Activated T-cell treated with anti-CD3 and anti-CD28 coated beads, Interleukin-2, amount 50 U/mL, for 24 hours (primary cell): ENCODE measurements around the gene LSM7.

ENCODE experiments used
- DNase-seq: peaks from one replicate; pipeline ENCODE4 v3.0.0-alpha.2; 2020
- H3K27ac Mint-ChIP-seq: 2 replicates; pipeline ENCODE4 v1.8.0; 2020; ENCODE audit warnings: mild to moderate bottlenecking, mixed read lengths
- H3K27me3 Mint-ChIP-seq: 2 replicates; pipeline ENCODE4 v1.8.0; 2020; ENCODE audit warnings: mixed read lengths
- H3K36me3 Mint-ChIP-seq: 2 replicates; pipeline ENCODE4 v1.8.0; 2020; ENCODE audit warnings: low read depth, mixed read lengths
- H3K4me1 Mint-ChIP-seq: 2 replicates; pipeline ENCODE4 v1.8.0; 2020; ENCODE audit warnings: low read depth, mixed read lengths
- H3K4me3 Mint-ChIP-seq: 2 replicates; pipeline ENCODE4 v1.8.0; 2020; ENCODE audit warnings: mild to moderate bottlenecking, moderate library complexity, mixed read lengths
- H3K9me3 Mint-ChIP-seq: 2 replicates; pipeline ENCODE4 v1.8.0; 2020; ENCODE audit warnings: mixed read lengths

LSM7 gene

DNA sequence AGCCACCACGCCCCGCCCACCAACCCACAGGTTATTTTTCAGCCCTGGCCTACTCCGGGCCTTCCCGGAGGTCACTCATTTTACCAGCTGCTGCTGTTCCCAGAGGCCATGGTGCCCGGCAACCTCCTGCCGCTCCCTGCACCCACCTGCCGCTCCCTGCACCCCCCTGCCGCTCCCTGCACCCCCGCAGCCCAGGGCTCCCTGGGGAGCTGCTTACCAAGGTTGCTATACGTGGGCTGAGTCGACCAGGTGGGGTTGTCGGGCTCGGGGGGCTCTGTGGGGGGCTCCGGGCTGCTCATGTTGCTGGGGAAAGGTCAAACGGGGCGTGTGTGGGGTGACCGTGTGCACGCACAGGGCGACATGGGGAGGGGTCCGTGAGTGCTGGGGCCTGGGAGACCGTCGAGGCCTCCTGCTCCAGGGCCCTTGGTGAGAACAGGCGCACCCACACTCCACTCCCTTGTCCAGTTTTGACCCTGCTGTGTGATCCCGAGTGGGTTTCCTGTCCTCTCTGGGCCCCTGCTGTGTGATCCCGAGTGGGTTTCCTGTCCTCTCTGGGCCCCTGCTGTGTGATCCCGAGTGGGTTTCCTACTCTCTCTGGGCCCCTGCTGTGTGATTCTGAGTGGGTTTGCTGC is 47.6 kb downstream of the LSM7 start:
- H3K9me3 Mint-ChIP-seq = no peaks in the 10 kb centered on the region
- no peak for DNase-seq
- H3K4me3 Mint-ChIP-seq = no peak overlapping the region
- peaks cover 16% of the 10 kb centered on the region for H3K4me1 Mint-ChIP-seq
- peaks cover 2% of the 10 kb centered on the region for H3K36me3 Mint-ChIP-seq
- no peaks in the 10 kb centered on the region for H3K27me3 Mint-ChIP-seq
- H3K27ac Mint-ChIP-seq = no peak overlapping the region

DNA sequence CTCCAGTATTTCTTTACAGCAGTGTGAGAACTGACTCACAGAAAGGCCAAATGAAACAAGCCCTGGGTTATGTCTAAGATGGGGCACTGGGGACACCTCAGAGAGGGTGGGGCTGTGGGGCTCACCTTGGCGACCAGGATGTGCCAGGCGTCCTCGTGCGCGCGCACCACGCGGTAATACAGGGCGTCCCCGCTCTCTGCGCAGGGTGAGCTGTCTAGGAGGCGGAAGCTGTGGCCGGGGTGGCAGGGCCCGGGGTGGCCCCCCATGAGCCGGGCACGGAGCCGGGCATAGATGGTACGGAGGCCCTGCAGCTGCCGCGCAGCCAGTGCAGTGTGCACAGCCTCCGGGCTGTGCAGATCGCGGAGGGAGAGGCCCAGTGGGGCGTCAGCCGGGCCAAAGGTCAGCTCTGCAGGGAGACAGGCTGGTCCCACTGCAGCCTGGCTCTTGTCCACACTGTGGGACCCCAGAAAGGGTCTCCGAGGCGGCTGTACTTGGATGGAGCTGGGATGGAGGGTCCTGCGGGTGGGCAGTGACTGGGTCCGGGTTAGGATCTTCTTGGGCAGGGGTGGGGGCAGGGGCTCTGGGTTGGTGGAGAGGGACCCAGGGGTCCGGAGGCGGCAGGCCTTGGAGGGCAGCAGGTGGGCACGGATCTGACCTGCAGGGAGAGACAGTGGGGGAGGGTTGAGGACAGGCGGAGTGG is 49.8 kb downstream of the LSM7 start:
- Mint-ChIP-seq H3K27ac (peak overlapping the region; percentile 26), H3K4me1 (peaks cover 28% of the 10 kb centered on the region), H3K27me3 (no peaks in the 10 kb centered on the region), H3K36me3 (peaks cover 18% of the 10 kb centered on the region), H3K9me3 (no peaks in the 10 kb centered on the region), H3K4me3 (no peak overlapping the region)
- no peak for DNase-seq

DNA sequence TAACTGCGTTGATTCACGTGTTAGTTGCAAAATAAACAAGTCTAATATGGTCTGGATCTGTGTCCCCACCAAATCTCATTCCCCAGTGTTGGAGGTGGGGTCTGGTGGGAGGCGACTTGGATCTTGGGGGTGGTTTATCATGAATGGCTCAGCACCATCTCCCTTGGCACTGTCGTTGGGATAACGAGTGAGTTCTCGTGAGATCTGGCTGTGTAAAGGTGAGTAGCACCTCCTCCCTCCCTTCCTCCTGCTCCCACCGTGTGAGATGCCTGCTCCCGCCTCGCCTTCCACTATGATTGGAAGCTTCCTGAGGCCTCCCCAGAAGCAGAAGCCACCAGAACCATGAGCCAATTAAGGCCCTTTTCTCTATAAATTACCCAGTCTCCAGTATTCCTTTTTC is 51.2 kb downstream of the LSM7 start:
- H3K27ac Mint-ChIP-seq = peak overlapping the region; percentile 77
- no peaks in the 10 kb centered on the region for H3K9me3 Mint-ChIP-seq

DNA sequence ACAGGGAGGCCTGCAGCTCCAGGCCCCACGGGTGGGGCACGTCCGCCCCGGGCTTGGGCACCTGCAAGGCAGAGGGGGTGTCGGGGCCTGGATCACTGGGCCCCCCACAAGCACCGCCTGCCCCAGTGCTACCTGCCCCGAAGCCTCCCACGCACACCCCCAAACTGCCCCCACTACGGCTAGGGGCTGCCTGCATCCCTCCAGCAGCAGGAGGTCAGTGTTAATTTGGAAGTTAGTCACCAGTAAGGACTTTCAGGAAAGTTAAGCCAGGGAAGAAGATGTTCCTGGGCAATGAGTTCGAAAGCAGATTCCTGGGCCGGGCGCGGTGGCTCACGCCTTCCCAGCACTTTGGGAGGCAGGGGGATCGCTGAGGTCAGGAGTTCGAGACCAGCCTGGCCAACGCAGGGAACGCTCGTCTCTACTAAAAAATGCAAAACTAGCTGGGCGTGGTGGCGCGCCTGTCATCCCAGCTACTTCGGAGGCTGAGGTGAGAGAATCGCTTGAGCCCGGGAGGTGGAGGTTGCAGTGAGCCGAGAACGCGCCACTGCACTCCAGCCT is 51.9 kb downstream of the LSM7 start:
- H3K4me3 Mint-ChIP-seq = no peak overlapping the region
- H3K27me3 Mint-ChIP-seq = no peaks in the 10 kb centered on the region
- H3K27ac Mint-ChIP-seq = peak overlapping the region; percentile 77
- no peaks in the 10 kb centered on the region for H3K9me3 Mint-ChIP-seq
- peaks cover 38% of the 10 kb centered on the region for H3K36me3 Mint-ChIP-seq
- no peak for DNase-seq
- peaks cover 31% of the 10 kb centered on the region for H3K4me1 Mint-ChIP-seq

More for the DNA sequence above, 51.2 kb downstream of the LSM7 start:
- no peaks in the 10 kb centered on the region for H3K27me3 Mint-ChIP-seq
- H3K36me3 Mint-ChIP-seq = peaks cover 31% of the 10 kb centered on the region
- H3K4me3 Mint-ChIP-seq = no peak overlapping the region
- peaks cover 33% of the 10 kb centered on the region for H3K4me1 Mint-ChIP-seq
- no peak for DNase-seq

DNA sequence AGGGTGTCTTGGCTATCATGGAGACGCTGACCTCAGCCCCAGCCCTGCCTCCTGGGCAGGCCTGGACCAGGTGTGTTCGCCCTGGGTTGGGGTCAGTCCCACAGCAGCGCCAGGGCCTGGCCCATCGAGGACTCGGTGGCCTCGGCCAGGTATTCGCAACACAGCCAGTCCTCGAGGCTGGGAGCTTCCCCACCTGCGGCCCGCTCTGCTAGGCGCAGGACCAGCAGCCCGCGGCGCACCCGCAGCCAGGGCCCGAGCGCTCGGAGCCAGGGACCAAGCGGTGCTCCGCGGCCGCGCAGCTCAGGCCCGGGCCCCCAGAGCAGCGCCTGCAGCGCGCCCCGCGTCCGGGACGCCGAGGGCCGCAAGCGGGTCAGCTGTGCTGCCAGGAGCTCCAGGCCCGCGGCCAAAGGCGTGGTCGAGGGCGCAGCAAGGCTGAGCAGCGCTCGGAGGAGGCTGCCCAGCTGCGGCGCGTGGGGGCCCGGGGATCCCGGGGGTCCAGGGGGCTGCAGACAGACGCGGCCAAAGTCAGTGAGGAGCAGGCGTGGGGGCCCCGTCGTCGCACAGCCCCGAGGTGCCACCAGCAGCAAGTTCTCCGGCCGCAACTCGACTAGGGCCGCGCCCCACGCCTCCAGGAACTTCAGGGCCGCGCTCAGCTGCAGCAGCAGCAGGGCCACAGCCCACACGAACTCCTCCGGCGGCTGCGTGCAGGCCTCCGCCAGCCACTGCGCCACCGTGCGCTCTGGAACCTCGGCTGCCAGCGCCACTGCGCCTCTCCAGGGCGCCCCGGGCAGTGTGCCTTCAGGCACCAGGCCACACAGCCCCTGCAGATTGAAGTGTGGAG is 52.6 kb downstream of the LSM7 start:
- Mint-ChIP-seq H3K27me3 (no peaks in the 10 kb centered on the region), H3K36me3 (peaks cover 42% of the 10 kb centered on the region), H3K27ac (no peak overlapping the region), H3K4me3 (no peak overlapping the region), H3K9me3 (no peaks in the 10 kb centered on the region), H3K4me1 (peaks cover 33% of the 10 kb centered on the region)
- no peak for DNase-seq

DNA sequence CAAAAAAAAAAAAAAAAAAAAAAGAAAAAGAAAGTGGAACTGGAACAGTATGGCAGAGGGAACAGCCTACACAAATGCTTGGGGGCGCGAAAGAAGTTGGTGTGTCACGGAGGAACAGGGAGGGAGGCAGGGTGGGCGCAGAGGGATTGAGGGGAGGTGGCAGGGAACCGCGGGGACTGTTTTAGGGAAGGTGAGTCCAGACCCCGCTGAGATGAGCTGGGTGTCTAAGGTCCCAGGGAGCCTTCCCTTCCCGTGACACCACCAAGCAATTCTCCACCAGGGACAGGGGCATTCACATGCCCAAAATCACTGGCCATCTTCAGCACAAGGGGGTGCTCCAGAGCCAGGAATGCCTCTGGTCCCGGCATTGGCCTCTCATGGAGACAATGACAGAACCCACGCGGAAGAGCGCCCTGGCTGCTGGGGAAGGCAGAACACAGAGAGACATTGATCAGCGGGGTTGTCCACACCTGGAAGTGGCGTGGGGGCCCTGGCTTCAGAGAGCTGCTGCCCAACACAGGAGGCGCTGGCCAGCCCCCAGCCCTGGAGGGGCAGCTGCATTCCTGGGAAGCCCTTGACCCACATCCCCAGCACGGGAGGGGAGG is 53.4 kb downstream of the LSM7 start:
- H3K27ac Mint-ChIP-seq = peak overlapping the region; percentile 79
- peaks cover 33% of the 10 kb centered on the region for H3K4me1 Mint-ChIP-seq

DNA sequence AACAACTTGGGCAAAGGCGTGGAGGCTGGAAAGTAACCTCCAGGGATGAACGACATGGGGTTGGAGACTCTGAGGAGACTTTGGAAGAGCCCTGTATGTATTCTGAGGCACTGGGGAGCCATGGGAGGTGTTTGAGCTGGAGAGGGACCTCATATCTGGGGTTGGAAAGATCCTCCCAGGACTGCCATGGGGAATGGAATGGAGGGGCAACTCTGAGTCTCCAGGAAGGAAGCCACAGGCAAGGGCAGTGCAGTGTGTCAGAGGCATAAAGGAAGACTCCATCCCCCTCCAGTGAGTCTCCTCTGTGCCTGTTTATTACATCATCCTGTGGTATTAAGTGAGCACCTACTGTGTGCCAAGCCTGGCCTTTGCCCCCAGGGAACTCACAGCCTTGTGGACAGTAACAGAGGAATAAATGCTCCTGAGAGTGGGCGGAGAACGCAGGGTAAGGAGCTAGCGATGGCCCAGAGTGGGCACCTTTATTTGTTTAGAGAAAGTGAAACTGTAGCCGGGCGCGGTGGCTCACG is 54.1 kb downstream of the LSM7 start:
- Mint-ChIP-seq H3K27me3 (no peaks in the 10 kb centered on the region), H3K9me3 (no peaks in the 10 kb centered on the region), H3K27ac (peak overlapping the region; percentile 96), H3K36me3 (peaks cover 51% of the 10 kb centered on the region), H3K4me3 (peak overlapping the region; percentile 91), H3K4me1 (peaks cover 33% of the 10 kb centered on the region)
- no peak for DNase-seq

More for the DNA sequence above, 53.4 kb downstream of the LSM7 start:
- DNase-seq = peak; percentile 56
- Mint-ChIP-seq H3K4me3 (peak overlapping the region; percentile 35), H3K9me3 (no peaks in the 10 kb centered on the region), H3K36me3 (peaks cover 44% of the 10 kb centered on the region), H3K27me3 (no peaks in the 10 kb centered on the region)

DNA sequence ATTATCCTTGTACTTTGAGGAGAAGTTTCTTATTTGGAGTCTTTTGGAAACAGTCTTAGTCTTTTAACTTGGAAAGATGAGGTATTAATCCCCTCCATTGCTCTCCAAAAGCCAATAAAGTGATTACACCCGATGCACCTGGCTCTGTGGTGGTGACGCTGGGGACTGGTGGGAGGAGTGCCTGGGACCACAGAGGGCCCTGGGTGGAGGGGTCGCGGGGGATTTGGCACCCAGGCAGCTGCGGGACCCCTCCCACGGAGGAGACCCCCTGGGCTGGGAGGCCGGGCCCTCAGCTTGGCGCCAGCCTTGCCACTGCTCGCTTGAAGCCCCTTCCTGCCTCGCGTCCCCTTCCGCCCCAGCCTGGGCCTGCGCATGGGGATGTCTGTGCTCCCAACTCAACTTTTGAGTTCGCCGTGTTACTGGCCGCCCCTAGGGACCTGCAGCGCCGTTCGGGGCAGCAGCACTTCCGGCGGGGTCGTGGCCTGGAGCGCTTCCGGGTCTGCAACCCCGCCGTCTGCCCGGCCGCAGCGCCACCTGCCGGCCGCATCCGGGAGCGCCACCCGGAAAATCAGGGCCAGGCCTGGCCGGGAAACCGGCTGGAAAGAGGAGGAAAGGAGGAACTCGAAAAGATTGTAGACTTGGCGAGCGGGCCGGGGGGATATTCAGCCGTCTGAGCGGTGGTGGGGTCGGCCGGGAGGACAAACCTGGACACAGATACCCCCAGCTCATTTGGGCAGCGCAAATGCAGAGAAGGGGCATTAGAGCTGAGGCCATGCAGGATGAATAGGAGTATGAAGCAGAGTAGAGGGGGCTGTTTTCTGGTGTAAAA is 54.8 kb downstream of the LSM7 start:
- Mint-ChIP-seq H3K9me3 (no peaks in the 10 kb centered on the region), H3K36me3 (peaks cover 52% of the 10 kb centered on the region), H3K4me1 (peaks cover 35% of the 10 kb centered on the region), H3K27ac (peak overlapping the region; percentile 96), H3K4me3 (peak overlapping the region; percentile 91), H3K27me3 (no peaks in the 10 kb centered on the region)
- DNase-seq = peak; percentile 86
